GM23338 (cell line): Measurements from ENCODE around the gene RBM44. TPM values are rescaled to one million over a fixed set of nuclear protein-coding genes. Genes with fewer than 3 reads are reported as not detected.

ENCODE experiments used
- ATAC-seq: fragments of 200-7000 bp; cut with Tn5 transposase; 3 replicates; pipeline ENCODE4 v1.9.1; 2020
- DNase-seq: peaks from one replicate; pipeline ENCODE4 v3.0.0-alpha.2; 2015; ENCODE audit warnings: low spot score
- H2AFZ ChIP-seq: fragments of 200-600 bp; sonication (generic); 2 replicates; pipeline ENCODE4 v1.8.0; 2016; ENCODE audit warnings: antibody characterized with exemption, mild to moderate bottlenecking, moderate library complexity
- H3F3A ChIP-seq: fragments of 200-600 bp; sonication (generic); replicated peaks from 2 replicates; pipeline ENCODE4 v1.8.0; 2017; ENCODE audit warnings: antibody characterized with exemption, mixed run types, low read depth
- H3K27ac ChIP-seq: fragments of 200-600 bp; sonication (generic); 2 replicates; pipeline ENCODE4 v1.6.1; 2016; ENCODE audit warnings: low read depth
- H3K27me3 ChIP-seq: fragments of 200-600 bp; sonication (generic); 2 replicates; pipeline ENCODE4 v1.8.0; 2016; ENCODE audit warnings: mild to moderate bottlenecking, mixed run types, moderate library complexity; ENCODE audit not compliant: insufficient read depth
- H3K36me3 ChIP-seq: fragments of 200-600 bp; sonication (generic); 2 replicates; pipeline ENCODE4 v1.8.0; 2016; ENCODE audit warnings: mild to moderate bottlenecking; ENCODE audit not compliant: insufficient read depth
- H3K4me1 ChIP-seq: fragments of 200-600 bp; sonication (generic); 2 replicates; pipeline ENCODE4 v1.8.0; 2016; ENCODE audit warnings: mild to moderate bottlenecking, moderate library complexity; ENCODE audit not compliant: insufficient read depth
- H3K4me2 ChIP-seq: fragments of 200-600 bp; sonication (generic); 2 replicates; pipeline ENCODE4 v1.7.1; 2017; ENCODE audit warnings: mixed run types
- H3K4me3 ChIP-seq: fragments of 200-600 bp; sonication (generic); 2 replicates; pipeline ENCODE4 v1.6.1; 2016; ENCODE audit warnings: mixed run types
- H3K79me2 ChIP-seq: fragments of 200-600 bp; sonication (generic); replicated peaks from 2 replicates; pipeline ENCODE4 v1.8.0; 2017; ENCODE audit warnings: mild to moderate bottlenecking; ENCODE audit not compliant: insufficient read depth
- H3K9me2 ChIP-seq: fragments of 200-600 bp; sonication (generic); 2 replicates; pipeline ENCODE4 v1.8.0; 2017; ENCODE audit not compliant: insufficient read depth
- H4K20me1 ChIP-seq: fragments of 200-600 bp; sonication (generic); replicated peaks from 2 replicates; pipeline ENCODE4 v1.8.0; 2017; ENCODE audit warnings: mild to moderate bottlenecking; ENCODE audit not compliant: insufficient read depth
- H3K27ac Mint-ChIP-seq: 2 replicates; pipeline ENCODE4 v1.8.0; 2020; ENCODE audit warnings: inconsistent platforms, mild to moderate bottlenecking, moderate library complexity, mixed read lengths
- H3K27me3 Mint-ChIP-seq: 3 replicates; pipeline ENCODE4 v1.8.0; 2022; ENCODE audit warnings: low read depth, mild to moderate bottlenecking, moderate library complexity, mixed read lengths, inconsistent platforms; ENCODE audit not compliant: insufficient read depth, poor library complexity
- H3K36me3 Mint-ChIP-seq: 3 replicates; pipeline ENCODE4 v1.8.0; 2021; ENCODE audit warnings: low read depth, mild to moderate bottlenecking, inconsistent platforms, moderate library complexity, mixed read lengths
- H3K4me1 Mint-ChIP-seq: 3 replicates; pipeline ENCODE4 v1.8.0; 2020; ENCODE audit warnings: mild to moderate bottlenecking, inconsistent platforms, mixed read lengths
- H3K4me3 Mint-ChIP-seq: 3 replicates; pipeline ENCODE4 v1.8.0; 2021; ENCODE audit warnings: moderate library complexity, mild to moderate bottlenecking, inconsistent platforms, mixed read lengths
- H3K9me3 Mint-ChIP-seq: 3 replicates; pipeline ENCODE4 v1.8.0; 2020; ENCODE audit warnings: moderate library complexity, mild to moderate bottlenecking, inconsistent platforms, mixed read lengths
- POLR2AphosphoS5 ChIP-seq: IDR thresholded peaks from 2 replicates; pipeline ENCODE4 v1.6.1; 2016; ENCODE audit warnings: antibody characterized with exemption, low read depth
- ZNF331 ChIP-seq: fragments of 250-450 bp; sonication (Bioruptor Pico); IDR thresholded peaks from 2 replicates; pipeline ENCODE4 v1.5.0; 2020; ENCODE audit warnings: low read depth, mild to moderate bottlenecking, moderate library complexity
- polyA plus RNA-seq: library from polyadenylated mRNA; unstranded; fragments of >200 nt; fragmentation: Nextera tagmentation; extraction: Ambion mirVana; gene quantifications from 2 replicates; pipeline ENCODE4 v1.2.1, GENCODE V29; 2016
- total RNA-seq: library from RNA; depleted of rRNA; stranded (reverse); fragments of >200 nt; shearing (Covaris generic); gene quantifications from 2 replicates; pipeline ENCODE4 v1.2.3, GENCODE V29; 2014
- TF ChIP-seq, protein P1 (sequence below): fragments of 250-450 bp; sonication (Bioruptor Pico); IDR thresholded peaks from 2 replicates; pipeline ENCODE4 v1.5.0; 2020; ENCODE audit warnings: mild to moderate bottlenecking, moderate library complexity

RBM44 gene
- total and polyA plus RNA-seq, 2 experiments from 2014 or later, result 0.29 to 0.87 TPM

- H3F3A ChIP-seq, result peaks cover 6% of the 10 kb centered on the region; the same call in 1 of the 2 replicates
- no peak overlapping the region for H3K27ac Mint-ChIP-seq
Observed at GRCh38 chr2:237857791-237858190, 59.2 kb downstream of the RBM44 start.

More at GRCh38 chr2:237857791-237858190, 59.2 kb downstream of the RBM44 start:
- Histone ChIP-seq H3K4me3 (no peak overlapping the region), H3K79me2 (no peaks in the 10 kb centered on the region), H4K20me1 (no peaks in the 10 kb centered on the region), H2AFZ (no peak overlapping the region), H3K4me1 (0 out of 2 replicates have a peak, but pooled peaks cover 4% of the 10 kb centered on the region), H3K9me2 (no peaks in the 10 kb centered on the region), H3K27ac (no peak overlapping the region), H3K27me3 (peaks cover 33% of the 10 kb centered on the region), H3K4me2 (no peak overlapping the region), H3K36me3 (no peaks in the 10 kb centered on the region)
- no peak for DNase-seq
- ATAC-seq, result no peak
- Mint-ChIP-seq H3K4me1 (peaks cover 19% of the 10 kb centered on the region), H3K4me3 (no peak overlapping the region), H3K27me3 (peaks cover 29% of the 10 kb centered on the region), H3K9me3 (no peaks in the 10 kb centered on the region), H3K36me3 (no peaks in the 10 kb centered on the region)
- TF ChIP-seq ZNF331 (no peak), POLR2AphosphoS5 (no peak)
- TF ChIP-seq, protein P1, sequence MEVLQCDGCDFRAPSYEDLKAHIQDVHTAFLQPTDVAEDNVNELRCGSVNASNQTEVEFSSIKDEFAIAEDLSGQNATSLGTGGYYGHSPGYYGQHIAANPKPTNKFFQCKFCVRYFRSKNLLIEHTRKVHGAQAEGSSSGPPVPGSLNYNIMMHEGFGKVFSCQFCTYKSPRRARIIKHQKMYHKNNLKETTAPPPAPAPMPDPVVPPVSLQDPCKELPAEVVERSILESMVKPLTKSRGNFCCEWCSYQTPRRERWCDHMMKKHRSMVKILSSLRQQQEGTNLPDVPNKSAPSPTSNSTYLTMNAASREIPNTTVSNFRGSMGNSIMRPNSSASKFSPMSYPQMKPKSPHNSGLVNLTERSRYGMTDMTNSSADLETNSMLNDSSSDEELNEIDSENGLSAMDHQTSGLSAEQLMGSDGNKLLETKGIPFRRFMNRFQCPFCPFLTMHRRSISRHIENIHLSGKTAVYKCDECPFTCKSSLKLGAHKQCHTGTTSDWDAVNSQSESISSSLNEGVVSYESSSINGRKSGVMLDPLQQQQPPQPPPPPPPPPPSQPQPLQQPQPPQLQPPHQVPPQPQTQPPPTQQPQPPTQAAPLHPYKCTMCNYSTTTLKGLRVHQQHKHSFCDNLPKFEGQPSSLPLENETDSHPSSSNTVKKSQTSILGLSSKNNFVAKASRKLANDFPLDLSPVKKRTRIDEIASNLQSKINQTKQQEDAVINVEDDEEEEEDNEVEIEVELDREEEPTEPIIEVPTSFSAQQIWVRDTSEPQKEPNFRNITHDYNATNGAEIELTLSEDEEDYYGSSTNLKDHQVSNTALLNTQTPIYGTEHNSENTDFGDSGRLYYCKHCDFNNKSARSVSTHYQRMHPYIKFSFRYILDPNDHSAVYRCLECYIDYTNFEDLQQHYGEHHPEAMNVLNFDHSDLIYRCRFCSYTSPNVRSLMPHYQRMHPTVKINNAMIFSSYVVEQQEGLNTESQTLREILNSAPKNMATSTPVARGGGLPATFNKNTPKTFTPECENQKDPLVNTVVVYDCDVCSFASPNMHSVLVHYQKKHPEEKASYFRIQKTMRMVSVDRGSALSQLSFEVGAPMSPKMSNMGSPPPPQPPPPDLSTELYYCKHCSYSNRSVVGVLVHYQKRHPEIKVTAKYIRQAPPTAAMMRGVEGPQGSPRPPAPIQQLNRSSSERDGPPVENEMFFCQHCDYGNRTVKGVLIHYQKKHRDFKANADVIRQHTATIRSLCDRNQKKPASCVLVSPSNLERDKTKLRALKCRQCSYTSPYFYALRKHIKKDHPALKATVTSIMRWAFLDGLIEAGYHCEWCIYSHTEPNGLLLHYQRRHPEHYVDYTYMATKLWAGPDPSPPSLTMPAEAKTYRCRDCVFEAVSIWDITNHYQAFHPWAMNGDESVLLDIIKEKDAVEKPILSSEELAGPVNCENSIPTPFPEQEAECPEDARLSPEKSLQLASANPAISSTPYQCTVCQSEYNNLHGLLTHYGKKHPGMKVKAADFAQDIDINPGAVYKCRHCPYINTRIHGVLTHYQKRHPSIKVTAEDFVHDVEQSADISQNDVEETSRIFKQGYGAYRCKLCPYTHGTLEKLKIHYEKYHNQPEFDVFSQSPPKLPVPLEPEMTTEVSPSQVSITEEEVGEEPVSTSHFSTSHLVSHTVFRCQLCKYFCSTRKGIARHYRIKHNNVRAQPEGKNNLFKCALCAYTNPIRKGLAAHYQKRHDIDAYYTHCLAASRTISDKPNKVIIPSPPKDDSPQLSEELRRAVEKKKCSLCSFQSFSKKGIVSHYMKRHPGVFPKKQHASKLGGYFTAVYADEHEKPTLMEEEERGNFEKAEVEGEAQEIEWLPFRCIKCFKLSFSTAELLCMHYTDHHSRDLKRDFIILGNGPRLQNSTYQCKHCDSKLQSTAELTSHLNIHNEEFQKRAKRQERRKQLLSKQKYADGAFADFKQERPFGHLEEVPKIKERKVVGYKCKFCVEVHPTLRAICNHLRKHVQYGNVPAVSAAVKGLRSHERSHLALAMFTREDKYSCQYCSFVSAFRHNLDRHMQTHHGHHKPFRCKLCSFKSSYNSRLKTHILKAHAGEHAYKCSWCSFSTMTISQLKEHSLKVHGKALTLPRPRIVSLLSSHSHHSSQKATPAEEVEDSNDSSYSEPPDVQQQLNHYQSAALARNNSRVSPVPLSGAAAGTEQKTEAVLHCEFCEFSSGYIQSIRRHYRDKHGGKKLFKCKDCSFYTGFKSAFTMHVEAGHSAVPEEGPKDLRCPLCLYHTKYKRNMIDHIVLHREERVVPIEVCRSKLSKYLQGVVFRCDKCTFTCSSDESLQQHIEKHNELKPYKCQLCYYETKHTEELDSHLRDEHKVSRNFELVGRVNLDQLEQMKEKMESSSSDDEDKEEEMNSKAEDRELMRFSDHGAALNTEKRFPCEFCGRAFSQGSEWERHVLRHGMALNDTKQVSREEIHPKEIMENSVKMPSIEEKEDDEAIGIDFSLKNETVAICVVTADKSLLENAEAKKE (CRISPR knock-in tag), result no peak
